Measurements from ENCODE around the gene RAB43.

Gene RAB43

GRCh38 chr3:129051871-129052340 is 69.7 kb downstream of the RAB43 start:
- H3K4me3 ChIP-seq (ENCODE audit: low read length), result no peak overlapping the region
- TF ChIP-seq ZNF274 (IDR thresholded peaks at IDR 0.05; ENCODE audit: low read depth, low read length), result no peak

- H3K4me3 ChIP-seq (ENCODE audit: low read length), result no peak overlapping the region
These were observed 70.9 kb downstream of the RAB43 start for GRCh38 chr3:129050556-129051295.

GRCh38 chr3:129047553-129047839 is 74.1 kb downstream of the RAB43 start:
- no peak for TF ChIP-seq ZNF274 (IDR thresholded peaks at IDR 0.05; ENCODE audit: low read depth, low read length)

More at GRCh38 chr3:129050556-129051295, 70.9 kb downstream of the RAB43 start:
- no peak for TF ChIP-seq ZNF274 (IDR thresholded peaks at IDR 0.05; ENCODE audit: low read depth, low read length)

GRCh38 chr3:129046732-129047552 is 74.7 kb downstream of the RAB43 start:
- TF ChIP-seq ZNF274 (IDR thresholded peaks at IDR 0.05; ENCODE audit: low read depth, low read length), result no peak
- H3K4me3 ChIP-seq (ENCODE audit: low read length), result no peak overlapping the region

More at GRCh38 chr3:129047553-129047839, 74.1 kb downstream of the RAB43 start:
- H3K4me3 ChIP-seq (ENCODE audit: low read length), result no peak overlapping the region

GRCh38 chr3:129046037-129046731 is 75.4 kb downstream of the RAB43 start:
- H3K4me3 ChIP-seq (ENCODE audit: low read length), result no peak overlapping the region
- no peak for TF ChIP-seq ZNF274 (IDR thresholded peaks at IDR 0.05; ENCODE audit: low read depth, low read length)

GRCh38 chr3:129045675-129046036 is 75.9 kb downstream of the RAB43 start:
- no peak overlapping the region for H3K4me3 ChIP-seq (ENCODE audit: low read length)
- TF ChIP-seq ZNF274 (IDR thresholded peaks at IDR 0.05; ENCODE audit: low read depth, low read length), result no peak

GRCh38 chr3:129040579-129041300 is 80.9 kb downstream of the RAB43 start:
- no peak overlapping the region for H3K4me3 ChIP-seq (ENCODE audit: low read length)
- no peak for TF ChIP-seq ZNF274 (IDR thresholded peaks at IDR 0.05; ENCODE audit: low read depth, low read length)

- no peak for TF ChIP-seq ZNF274 (IDR thresholded peaks at IDR 0.05; ENCODE audit: low read depth, low read length)
- H3K4me3 ChIP-seq (ENCODE audit: low read length), result no peak overlapping the region
These were observed 81.6 kb downstream of the RAB43 start for GRCh38 chr3:129040039-129040336.

- no peak for TF ChIP-seq ZNF274 (IDR thresholded peaks at IDR 0.05; ENCODE audit: low read depth, low read length)
These were observed 82.1 kb downstream of the RAB43 start for GRCh38 chr3:129039271-129040038.

GRCh38 chr3:129038121-129038855 is 83.3 kb downstream of the RAB43 start:
- no peak overlapping the region for H3K4me3 ChIP-seq (ENCODE audit: low read length)
- no peak for TF ChIP-seq ZNF274 (IDR thresholded peaks at IDR 0.05; ENCODE audit: low read depth, low read length)

More at GRCh38 chr3:129039271-129040038, 82.1 kb downstream of the RAB43 start:
- H3K4me3 ChIP-seq (ENCODE audit: low read length), result no peak overlapping the region

All from GM08714 (cell line).